IPS-11a (cell line): ENCODE data around the gene C1QTNF12.

Experiments used
- H3K4me3 ChIP-seq: one replicate; pipeline ENCODE4 v1.5.1; 2013; ENCODE audit warnings: low read depth, low read length, control low read depth

The C1QTNF12 gene

DNA sequence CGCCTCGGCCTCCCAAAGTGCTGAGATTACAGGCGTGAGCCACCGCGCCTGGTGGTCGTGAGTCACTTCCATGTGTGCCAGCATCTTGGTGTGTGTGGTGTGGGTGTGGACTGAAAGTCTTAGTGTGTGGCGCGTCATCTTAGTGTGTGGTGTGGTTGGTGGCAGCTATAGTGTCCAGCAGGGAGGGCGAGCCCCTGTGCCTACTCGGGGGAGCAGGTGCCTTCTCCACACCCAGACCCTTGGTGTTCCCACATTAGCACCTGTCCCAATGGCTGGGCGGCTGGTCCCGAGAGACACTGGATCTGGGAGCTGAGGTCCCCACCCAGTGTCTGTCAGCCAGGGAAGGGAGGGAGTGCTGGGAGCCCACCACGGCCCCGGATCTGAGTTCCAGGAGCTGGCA, 36.5 kb upstream of the C1QTNF12 start:
- no peak overlapping the region for H3K4me3 ChIP-seq

DNA sequence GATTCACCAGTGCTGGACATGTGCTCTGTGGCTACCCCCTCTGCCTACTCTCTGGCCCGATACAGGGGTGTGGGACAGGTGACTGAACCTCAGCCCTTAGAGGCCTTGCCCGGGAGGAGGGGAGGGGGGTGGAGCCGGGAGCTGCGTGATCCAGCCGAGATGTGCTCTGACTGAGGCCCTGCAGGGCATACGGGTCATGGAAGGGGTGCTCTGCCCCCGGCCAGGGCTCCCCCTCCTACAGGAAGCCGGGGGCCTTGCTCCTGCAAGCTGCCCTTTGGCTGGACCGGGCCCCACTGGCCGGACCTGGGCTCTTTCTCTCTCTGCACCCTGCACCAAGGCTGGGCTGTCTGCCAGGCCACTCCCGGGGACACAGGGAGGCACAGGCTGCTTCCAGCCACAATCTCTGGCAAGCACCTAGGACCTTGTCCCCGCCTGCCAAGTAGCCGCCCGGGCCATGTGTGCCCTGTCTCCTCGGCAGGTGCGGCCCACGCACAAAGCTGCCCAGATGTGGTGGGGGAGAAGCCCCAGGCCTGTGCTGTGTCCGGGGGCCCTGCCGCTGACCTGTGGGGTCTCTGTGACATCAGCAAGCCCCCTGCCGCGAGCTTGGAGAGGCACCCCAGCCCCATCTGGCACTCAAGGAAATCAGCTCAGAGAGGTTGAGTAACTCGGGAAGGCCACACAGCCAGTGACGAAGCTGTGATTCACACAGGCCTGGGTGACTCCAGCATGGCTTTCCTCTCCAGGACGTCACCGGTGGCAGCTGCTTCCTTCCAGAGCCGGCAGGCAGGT, 35.2 kb upstream of the C1QTNF12 start:
- H3K4me3 ChIP-seq, result no peak overlapping the region

DNA sequence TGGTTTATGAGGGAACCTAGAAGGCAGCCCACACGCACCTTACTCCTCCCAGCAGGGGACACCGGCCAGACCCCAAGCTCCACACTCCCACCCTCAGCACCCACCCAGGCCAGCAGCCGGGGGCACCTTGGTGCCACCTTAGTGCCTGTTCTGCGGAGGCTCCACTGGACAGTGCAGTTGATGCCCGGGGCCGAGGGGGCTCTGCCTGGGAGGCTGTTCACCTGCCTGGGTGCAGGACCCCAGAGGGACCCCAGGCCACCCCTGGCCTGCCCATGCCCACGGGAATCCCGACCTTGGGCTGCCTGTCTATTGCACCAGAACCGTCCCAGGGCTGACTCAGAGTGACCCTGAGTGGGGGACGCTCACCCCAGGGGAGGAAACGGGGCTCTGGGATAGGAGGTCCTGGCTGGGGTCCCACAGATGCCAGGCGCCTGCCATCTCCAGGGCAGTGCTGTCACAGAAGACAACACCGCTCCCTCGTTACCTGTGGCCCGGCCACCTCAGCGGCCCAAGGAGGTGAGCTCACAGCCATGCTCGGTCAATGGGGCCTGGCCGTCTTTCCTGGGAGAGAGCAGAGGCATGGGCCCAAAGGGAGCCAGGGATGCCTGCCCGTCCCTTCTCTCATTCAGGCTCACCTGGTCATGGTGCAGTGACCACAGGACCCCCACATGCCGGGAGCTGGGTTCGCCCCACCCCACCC, 34.4 kb upstream of the C1QTNF12 start:
- H3K4me3 ChIP-seq, result no peak overlapping the region

DNA sequence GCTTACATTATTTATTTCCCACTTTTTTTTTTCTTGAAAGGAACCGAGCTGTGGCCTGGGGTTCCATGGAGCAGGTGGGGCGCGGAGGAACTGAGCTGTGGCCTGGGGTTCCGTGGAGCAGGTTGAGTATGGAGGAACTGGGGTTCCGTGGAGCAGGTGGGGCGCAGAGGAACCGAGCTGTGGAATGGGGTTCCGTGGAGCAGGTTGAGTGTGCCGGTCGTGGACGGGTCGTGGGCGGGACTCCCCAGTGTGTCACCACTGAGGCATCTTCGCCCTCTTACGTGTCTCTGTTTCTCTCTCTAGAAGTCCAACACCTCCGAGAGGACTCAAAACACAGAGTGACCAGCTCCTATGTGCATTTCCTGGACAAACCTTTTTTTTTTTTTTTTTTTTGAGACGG, 32.5 kb upstream of the C1QTNF12 start:
- H3K4me3 ChIP-seq, result no peak overlapping the region

DNA sequence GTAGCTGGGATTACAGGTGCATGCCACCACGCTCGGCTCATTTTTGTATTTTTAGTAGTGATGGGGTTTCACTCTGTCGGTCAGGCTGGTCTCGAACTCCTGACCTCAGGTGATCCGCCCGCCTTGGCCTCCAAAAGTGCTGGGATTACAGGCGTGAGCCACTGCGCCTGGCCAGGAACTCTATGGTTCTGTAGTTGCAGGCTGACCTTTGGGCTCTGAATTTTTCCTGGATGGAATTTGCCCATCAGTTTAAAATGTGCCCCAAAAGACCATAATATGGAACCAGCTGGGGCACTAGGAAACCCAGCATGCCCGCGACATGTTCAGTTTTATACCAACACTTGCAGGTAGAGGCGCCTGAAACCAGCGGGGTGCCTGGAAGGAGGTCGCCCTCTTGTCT, 32.1 kb upstream of the C1QTNF12 start:
- H3K4me3 ChIP-seq, result no peak overlapping the region

DNA sequence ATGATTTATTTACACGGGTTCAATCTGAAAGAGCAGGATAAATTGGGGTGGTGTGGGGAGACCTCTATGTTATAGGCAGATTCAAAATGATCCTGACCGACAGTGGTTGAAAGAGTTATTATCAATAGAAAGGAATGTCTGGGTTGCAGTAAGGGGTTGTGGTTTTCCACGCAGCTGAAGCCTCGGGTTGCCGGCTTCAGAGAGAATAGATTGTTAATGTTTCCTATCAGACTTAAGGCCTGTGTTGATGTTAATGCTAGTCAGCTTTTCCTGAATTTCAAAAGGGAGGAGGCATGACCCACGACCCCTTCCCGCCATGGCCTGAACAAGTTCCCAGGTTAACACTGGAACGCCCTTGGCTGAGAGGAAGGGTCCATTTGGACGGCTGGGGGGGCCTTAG, 29.3 kb upstream of the C1QTNF12 start:
- no peak overlapping the region for H3K4me3 ChIP-seq

DNA sequence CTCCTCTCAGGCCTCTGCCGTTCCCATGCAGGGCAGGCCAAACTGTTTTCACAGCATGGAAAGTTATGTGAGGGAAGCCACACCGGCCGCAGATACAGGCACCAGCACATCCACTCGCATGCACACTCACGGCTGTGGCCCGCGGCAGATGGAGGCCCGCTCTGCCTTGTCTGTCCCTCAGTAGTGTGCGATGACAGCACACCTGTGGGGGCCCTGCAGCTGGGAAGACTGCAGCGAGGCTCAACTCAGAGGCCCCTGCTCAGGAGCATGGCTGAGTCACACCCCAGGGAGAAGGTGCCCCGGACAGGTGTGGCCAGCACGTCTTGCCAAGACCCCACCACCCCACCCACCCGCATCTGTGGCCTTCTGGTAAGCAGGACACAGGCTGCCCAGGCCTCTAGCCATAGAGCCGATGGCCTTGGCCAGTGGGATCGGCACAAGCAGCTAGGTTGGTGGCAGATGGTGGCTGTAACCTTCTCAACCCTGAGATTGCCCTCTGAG, 28.5 kb upstream of the C1QTNF12 start:
- no peak overlapping the region for H3K4me3 ChIP-seq

DNA sequence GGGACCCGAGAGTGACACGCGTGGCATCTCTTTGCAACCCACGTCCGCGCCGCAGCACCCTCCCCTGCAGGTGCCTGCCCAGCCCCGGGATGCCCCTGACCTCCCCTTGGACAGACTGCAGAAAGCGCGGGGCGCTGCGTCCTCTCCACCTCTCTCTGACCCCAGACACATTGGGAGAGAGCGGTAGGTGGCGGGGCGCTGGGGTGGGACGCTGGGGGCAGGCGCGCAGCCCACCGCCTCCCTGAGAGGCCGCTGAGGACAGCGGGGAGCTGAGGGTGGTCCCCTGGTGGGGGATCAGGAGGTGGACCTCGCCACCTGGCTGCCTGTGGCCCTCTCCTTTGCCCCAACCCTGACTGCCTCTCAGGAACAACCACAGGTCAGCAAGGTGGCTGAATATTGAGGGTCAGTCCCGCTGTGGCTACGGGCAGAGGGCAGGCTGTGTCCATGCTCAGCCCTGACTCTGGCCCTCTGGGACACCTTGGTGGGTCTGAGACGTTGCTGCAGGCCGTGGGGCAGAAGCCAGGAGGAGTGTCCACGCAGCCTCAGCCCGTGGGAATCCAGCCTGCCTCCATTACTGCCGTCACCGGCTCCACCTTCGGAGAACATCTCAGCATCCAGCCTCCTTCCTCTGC, 27.9 kb upstream of the C1QTNF12 start:
- H3K4me3 ChIP-seq, result peak overlapping the region; percentile 22

DNA sequence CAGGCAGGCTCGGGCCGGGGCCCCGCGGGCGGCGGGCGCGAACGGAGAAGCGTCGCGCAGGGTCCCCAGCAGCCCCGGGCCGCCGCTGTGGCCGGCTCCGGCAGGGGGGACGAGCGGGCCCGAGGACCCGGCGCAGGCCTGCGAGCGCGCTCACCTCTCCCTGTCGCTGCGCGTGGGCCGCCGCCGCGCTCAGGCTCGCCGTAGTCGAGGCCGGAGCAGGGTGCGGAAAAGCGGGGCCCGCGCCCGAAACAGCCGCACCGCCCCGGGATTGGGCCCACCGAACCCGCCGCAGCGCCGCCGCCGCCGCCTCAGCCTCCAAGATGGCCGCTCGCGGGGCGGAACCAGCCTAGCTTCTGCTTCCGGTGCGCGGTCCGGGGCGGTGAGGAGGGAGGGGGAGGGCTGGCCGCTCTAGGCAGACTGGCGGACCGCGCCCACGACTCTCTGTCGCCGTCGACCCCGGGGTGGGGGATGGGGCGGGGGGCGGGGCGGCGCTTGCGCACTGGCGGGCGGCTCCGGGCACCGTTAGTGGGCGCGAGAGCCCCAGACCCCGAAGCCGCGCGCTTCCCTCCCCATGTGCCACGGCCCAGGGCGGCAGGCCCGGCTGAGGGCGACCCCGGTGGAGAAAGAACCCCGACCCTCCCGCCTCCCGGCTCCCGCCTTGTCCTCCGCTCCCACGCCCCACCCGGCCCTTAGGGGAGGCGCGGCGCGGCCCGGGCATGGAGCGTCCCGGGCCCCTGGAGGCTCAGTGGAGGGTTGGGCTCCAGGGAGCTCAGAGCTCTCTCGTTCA, 27.2 kb upstream of the C1QTNF12 start, which contains the start of gene UBE2J2:
Gene UBE2J2, minus strand, starts transcription at position 343 of the 787 bp plus-strand sequence. CDS start 5,862 bp downstream, outside the sequence.
- peak within 1 kb of the TSS; percentile 73 for H3K4me3 ChIP-seq

DNA sequence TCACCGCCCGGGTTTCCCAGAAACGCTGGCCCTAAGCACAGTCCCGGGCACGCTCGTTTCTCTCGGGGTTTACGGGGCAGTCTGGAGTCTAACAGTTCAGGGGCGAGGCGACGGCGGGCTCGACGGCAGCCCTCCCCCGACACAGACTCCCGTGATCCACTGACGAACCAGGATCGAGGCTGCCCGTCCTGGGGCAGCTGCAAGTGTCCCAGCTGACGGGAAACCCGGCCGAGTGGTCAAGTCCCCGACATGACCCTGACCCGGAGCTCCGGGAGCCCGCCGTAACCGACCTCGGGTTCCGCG, 26.6 kb upstream of the C1QTNF12 start:
- H3K4me3 ChIP-seq, result peak overlapping the region; percentile 73

DNA sequence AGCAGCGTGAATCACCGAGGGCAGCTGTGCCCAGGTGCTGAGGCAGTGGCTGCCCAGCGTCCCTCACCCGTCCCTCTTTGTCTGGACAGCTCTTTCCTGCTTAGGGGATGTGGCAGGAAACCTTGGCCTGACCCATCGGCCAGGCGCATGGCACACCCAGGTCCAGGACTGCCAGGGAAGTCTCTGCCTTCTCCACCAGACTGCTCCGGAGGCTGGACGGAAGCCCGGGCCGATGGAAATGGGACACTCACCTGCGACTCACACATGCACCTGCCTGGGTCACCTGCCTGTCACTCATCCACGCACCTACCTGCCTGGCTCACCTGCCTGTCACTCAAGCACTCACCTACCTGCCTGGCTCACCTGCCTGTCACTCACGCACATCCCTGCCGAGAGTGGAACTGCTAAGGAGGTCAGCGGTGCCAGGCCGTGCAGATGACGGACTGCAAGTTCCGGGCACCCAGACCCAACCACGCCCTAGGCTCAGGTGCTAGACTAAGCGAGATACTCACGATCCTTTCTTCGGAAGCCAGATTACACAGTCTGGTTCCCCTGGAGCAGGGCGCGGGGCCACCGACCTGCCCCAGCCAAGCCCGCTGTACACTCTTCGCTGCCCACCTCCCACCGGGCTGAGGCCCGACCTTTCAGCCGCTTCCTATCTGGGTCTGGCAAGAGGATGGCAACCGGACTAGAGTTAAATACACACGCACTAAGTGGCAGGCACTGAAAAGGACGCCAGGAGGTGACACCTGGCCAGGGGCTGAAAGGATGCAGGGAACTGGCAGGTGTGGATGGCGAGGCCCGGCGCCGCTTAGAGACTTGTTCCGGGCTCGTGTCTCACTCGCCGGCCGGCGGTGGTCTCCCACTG, 26.1 kb upstream of the C1QTNF12 start:
- H3K4me3 ChIP-seq, result peak overlapping the region; percentile 73

DNA sequence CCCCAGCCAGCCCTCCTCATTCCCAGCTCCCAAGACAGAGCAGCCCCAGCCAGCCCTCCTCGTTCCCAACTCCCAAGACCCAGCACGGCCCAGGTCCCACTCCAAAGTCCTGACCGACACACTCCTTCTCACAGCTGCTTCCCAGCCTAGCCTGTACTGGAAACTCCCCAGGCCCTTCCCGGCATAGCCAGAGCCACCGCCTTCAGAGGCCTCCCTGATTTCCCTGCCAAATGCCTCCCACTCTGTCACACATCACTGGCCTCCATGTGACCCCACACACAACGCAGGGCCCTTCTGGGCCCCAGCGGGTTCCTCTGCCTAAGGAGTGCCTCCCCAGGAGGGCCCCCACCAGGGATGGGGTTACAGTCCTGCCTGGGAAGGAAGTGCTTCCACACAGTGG, 24.3 kb upstream of the C1QTNF12 start:
- no peak overlapping the region for H3K4me3 ChIP-seq

DNA sequence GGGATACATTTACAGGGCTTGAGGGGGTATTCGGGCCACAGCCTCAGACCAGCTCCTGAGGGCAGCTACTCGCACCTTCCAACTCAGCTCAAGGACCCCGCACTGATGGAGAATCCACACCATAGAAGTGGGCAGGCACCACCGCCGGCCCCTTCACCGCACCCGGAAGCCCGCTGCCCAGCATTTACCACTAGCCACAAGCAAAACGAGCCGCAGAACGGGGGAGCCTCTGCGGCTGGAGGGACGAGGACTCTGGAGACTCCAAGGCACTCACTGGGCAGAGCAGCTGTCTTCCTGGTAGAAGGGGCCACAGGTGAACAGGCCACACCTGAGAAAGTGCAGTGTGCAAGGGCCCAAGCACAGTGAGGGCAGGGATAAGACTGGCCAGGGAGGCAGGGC, 21.8 kb upstream of the C1QTNF12 start:
- no peak overlapping the region for H3K4me3 ChIP-seq

DNA sequence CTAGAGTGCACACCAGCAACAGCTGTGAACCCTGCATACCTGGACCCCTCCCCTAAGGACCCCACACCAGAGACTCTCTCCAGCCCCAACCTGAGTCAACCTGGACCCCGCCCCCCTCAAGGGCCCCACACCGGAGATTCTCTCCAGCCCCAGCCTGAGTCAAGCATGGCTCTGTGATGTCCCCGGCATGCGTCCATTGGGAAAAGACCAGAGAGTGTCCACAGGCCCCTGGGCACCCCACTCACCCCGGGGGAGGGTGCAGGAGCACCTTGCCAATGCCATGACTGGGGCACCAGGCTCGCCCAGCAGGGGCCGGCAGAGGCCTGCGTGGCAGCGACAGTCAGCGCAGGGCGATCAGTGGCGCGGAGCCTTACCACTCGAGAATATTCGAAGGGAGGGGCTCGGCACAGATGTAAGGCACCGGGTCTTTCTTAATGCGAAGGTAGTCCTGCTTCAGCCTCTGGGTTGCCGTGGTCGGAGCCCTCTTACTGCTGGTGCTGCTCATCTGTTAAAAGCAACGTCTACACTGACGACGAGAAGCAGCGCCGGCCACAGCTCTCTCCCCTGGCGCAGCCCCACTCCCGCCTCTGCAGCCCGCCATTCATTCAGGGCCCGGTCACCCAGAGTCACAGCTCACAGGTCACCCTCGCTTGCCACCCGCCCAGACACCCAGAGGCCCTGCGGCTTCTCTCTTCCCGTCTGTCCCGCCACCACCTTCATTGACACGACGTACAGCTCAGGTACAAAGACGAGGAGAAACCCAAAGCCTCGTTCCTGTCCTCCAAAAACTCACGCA, 21.2 kb upstream of the C1QTNF12 start:
- H3K4me3 ChIP-seq, result no peak overlapping the region

DNA sequence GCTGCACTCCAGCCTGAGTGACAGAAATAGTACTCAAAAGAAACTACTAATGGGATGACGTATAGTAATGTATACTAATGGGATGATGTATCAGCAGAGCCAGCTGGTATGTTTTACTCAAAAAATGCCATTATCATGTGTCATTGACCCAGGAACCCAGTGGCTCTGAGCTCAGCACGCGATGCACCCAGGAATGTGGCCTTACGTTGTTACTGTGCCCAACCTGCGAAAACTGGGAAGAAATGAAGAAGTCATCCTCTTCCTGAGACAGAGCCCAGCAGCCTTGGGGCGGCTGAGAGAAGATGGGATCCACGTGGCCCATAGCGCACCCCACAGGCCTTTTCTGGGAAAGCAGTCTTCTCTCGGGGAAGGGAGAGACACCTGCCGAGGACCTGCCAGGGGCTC, 18.3 kb upstream of the C1QTNF12 start:
- no peak overlapping the region for H3K4me3 ChIP-seq

DNA sequence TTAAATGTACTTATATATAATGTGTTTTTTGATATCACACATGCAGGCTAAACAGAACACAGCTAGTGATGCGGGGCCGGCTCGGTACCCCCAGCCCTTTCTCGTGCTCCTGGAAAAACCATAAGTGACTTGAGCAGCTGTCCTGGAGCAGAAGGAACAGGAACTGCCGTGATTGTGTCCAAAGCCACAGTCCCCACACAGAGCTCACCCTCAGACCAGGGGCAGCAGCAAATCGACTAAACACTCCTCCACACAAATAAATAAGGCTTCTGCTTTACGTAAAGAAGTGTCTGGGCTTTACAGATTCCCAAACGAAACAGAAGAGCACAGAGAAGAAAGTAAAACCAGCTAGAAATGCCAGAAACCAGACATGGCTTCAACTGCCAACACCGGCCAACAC, 17.5 kb upstream of the C1QTNF12 start:
- no peak overlapping the region for H3K4me3 ChIP-seq

DNA sequence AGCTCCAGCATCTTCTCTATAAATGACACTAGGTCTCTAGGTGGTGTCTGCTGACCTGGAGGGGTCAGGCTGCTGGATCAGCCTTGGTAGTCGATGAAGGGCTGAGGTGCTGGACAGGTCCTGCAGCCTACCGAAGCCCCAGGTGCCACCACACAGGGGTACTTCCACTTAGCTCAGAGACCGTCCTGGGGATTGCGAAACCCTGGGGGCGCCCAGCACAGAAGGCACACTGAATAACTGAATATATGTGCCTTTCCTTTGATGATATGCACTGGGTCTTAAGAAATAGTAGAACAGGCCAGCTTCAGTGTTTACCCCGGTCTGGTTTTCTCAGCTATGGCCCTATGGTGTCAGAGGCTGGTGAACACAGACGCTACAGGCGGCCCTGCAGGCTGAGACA, 16.2 kb upstream of the C1QTNF12 start:
- H3K4me3 ChIP-seq, result no peak overlapping the region

DNA sequence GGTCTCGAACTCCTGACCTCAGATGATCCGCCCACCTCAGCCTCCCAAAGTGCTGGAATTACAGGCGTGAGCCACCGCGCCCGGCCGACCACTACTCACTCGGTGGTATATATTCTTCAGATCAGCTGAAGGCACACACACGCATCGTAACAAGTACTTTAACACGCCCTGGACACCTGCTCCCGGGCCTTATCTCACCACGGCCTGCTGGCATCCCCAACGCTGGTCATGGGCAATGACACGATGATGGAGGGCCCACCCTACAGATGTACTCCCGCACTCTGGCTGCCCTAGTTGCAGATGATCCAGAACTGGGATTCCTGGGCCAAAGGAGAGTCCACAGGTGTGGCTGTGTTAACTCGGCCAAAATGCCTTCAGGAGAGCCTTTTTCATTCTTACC, 15.5 kb upstream of the C1QTNF12 start:
- no peak overlapping the region for H3K4me3 ChIP-seq

DNA sequence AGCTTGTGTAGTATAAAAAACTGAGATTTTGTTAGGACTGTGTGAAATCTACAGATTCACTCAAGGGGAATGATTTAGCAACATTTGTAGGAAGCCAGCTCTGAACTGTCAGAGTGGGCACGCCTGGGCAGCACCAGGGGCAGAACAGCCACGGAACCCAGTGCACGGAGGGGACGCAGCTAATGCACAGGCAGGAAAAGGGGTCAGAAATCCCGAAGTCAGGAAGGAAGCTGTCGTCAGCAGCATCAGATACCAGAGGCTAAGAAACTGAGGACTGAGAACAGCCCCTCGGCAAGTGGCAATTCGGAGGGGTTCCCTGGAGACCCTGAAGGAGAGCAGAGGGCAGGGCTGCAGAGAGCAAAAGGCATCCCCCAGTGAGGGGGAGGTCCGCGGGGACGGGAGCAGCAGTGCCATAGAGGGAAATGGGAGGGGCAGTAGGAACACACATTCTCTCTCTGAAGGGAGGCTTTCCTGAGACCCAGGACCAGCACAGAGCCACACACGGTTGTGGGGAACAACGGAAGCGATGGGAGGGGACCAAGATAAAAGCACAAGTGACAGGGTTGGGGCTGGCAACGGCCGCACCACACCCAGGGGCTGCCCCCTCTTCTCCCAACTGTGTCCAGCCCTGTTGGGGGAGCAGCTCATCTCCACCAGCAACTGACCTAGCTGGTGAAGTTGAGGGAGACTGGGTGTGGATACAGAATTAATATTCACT, 14.5 kb upstream of the C1QTNF12 start:
- no peak overlapping the region for H3K4me3 ChIP-seq
